MCF 10A (cell line): ENCODE data around the gene OSBP. TPM values are rescaled to one million over a fixed set of nuclear protein-coding genes. Genes with fewer than 3 reads are reported as not detected.
A peak's percentile ranks its signal among the peaks of the same experiment; 100 is the strongest.

Experiments used
- BruUV-seq: library from RNA; stranded (reverse); fragments of 400-500 nt; replicated peaks from 2 replicates; lab custom pipeline; 2021; lab: Mats Ljungman, UMichigan
- CTCF ChIA-PET: fragments of 300-600 bp; sonication (Branson Sonifier 250); formaldehyde crosslinking; extraction: SDS; loops from one replicate; lab custom pipeline; 2021; ENCODE audit warnings: antibody characterized with exemption, inconsistent platforms; lab: Yijun Ruan, JAX
- POLR2A ChIA-PET: fragments of 300-600, 350-650 bp; sonication (Branson Sonifier 250); formaldehyde crosslinking; extraction: SDS; loops from one replicate; lab custom pipeline; 2020; ENCODE audit warnings: antibody characterized with exemption, inconsistent platforms; lab: Yijun Ruan, JAX
- DNase-seq: peaks from one replicate; pipeline ENCODE4 v3.0.0-alpha.2; 2018; ENCODE audit not compliant: unreplicated experiment
- H3K27ac Mint-ChIP-seq: one replicate; pipeline ENCODE4 v1.8.0; 2022; ENCODE audit warnings: mild to moderate bottlenecking, low read depth, mixed read lengths; ENCODE audit not compliant: unreplicated experiment
- H3K27me3 Mint-ChIP-seq: one replicate; pipeline ENCODE4 v1.8.0; 2022; ENCODE audit warnings: mixed read lengths; ENCODE audit not compliant: insufficient read depth, unreplicated experiment
- H3K36me3 Mint-ChIP-seq: one replicate; pipeline ENCODE4 v1.8.0; 2022; ENCODE audit warnings: mild to moderate bottlenecking, moderate library complexity, mixed read lengths; ENCODE audit not compliant: insufficient read depth, unreplicated experiment
- H3K4me1 Mint-ChIP-seq: one replicate; pipeline ENCODE4 v1.8.0; 2022; ENCODE audit warnings: mixed read lengths; ENCODE audit not compliant: insufficient read depth, unreplicated experiment
- H3K4me3 Mint-ChIP-seq: one replicate; pipeline ENCODE4 v1.8.0; 2022; ENCODE audit warnings: mild to moderate bottlenecking, moderate library complexity, mixed read lengths; ENCODE audit not compliant: unreplicated experiment
- H3K9me3 Mint-ChIP-seq: one replicate; pipeline ENCODE4 v1.8.0; 2022; ENCODE audit warnings: mixed read lengths; ENCODE audit not compliant: unreplicated experiment
- intact Hi-C: fragments of 100-400 bp; cut with micrococcal nuclease; formaldehyde crosslinking; loops from 2 replicates; pipeline ENCODE4 v1.14.1; 2022
- total RNA-seq: library from RNA; stranded (reverse); gene quantifications from 2 replicates; pipeline ENCODE4 v1.2.3, GENCODE V29; 2022
- TF ChIP-seq, protein P1 (sequence below): fragments of 200-600 bp; IDR thresholded peaks from one replicate; pipeline ENCODE4 v1.8.0; 2022; ENCODE audit warnings: antibody characterized with exemption, mild to moderate bottlenecking; ENCODE audit not compliant: unreplicated experiment

OSBP gene
- total RNA-seq, 1 experiment from 2014 or later: 76.1 TPM

- peaks cover 17% of the 10 kb centered on the region for H3K36me3 Mint-ChIP-seq
- peak overlapping the region; percentile 99 for H3K27ac Mint-ChIP-seq
- intact Hi-C loops: loop anchor here (1.0 to 2.0 kb wide), 2 partner anchors 9 to 57 kb away; no protein-coding TSS in a partner anchor
- TF ChIP-seq, protein P1, sequence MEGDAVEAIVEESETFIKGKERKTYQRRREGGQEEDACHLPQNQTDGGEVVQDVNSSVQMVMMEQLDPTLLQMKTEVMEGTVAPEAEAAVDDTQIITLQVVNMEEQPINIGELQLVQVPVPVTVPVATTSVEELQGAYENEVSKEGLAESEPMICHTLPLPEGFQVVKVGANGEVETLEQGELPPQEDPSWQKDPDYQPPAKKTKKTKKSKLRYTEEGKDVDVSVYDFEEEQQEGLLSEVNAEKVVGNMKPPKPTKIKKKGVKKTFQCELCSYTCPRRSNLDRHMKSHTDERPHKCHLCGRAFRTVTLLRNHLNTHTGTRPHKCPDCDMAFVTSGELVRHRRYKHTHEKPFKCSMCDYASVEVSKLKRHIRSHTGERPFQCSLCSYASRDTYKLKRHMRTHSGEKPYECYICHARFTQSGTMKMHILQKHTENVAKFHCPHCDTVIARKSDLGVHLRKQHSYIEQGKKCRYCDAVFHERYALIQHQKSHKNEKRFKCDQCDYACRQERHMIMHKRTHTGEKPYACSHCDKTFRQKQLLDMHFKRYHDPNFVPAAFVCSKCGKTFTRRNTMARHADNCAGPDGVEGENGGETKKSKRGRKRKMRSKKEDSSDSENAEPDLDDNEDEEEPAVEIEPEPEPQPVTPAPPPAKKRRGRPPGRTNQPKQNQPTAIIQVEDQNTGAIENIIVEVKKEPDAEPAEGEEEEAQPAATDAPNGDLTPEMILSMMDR: no peak
- ChIA-PET CTCF (interaction anchor here (1.4 to 3.4 kb wide), 2 partner anchors 10 to 33 kb away, joined by 3 to 27 read pairs; no protein-coding TSS in a partner anchor), POLR2A (interaction anchor here (0.6 to 7.4 kb wide), 12 partner anchors 9 to 386 kb away, joined by 3 to 85 read pairs (median 10); partner anchors contain the start of genes OSBP, PATL1 and STX3)
- no peaks in the 10 kb centered on the region for H3K9me3 Mint-ChIP-seq
- BruUV-seq: TSS peak; percentile 93
- H3K4me3 Mint-ChIP-seq: peak overlapping the region; percentile 78
- DNase-seq: peak; percentile 81
- H3K27me3 Mint-ChIP-seq: no peaks in the 10 kb centered on the region
- H3K4me1 Mint-ChIP-seq: peaks cover 15% of the 10 kb centered on the region
These were observed 55.3 kb downstream of the OSBP start for GRCh38 chr11:59560290-59560701.

DNA sequence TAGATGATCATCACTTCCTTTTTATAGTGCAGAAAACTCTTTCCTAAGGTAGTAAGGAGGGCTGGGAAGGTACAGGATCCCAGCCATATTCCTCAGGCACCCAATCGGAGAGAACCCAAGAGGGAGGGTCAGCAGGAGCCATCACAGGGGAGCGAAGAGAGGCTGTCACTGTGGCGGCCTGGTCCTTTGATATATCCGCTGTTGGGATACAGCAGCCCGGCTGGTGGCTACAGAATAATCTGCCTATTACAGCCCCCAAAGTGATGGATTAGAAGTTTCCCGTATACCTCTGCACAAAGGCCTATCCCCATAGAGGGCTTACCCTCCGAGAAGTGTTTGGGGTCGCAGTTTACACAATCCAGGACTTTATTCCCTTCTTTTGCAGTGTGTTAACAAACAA is 55.7 kb downstream of the OSBP start:
- BruUV-seq: no TSS peak
- CTCF ChIA-PET: interaction anchor here (1.3 to 3.4 kb wide), 3 partner anchors 10 to 33 kb away, joined by 3 to 27 read pairs (median 3); no protein-coding TSS in a partner anchor

GRCh38 chr11:59558270-59558643 is 57.3 kb downstream of the OSBP start:
- no peaks in the 10 kb centered on the region for H3K9me3 Mint-ChIP-seq
- POLR2A ChIA-PET: interaction anchor here (0.8 to 6.1 kb wide), 6 partner anchors 7 to 59 kb away, joined by 3 to 73 read pairs (median 6); partner anchors contain the start of gene OSBP
- peaks cover 17% of the 10 kb centered on the region for H3K36me3 Mint-ChIP-seq
- H3K4me3 Mint-ChIP-seq: no peak overlapping the region
- BruUV-seq: no TSS peak
- intact Hi-C loops: no loop called here
- CTCF ChIA-PET: interaction anchor here (0.6 to 1.1 kb wide), 3 partner anchors 9 to 1878 kb away, joined by 3 to 4 read pairs (median 4); no protein-coding TSS in a partner anchor
- no peaks in the 10 kb centered on the region for H3K27me3 Mint-ChIP-seq
- H3K27ac Mint-ChIP-seq: no peak overlapping the region
- TF ChIP-seq, protein P1: no peak
- H3K4me1 Mint-ChIP-seq: peaks cover 15% of the 10 kb centered on the region
- DNase-seq: no peak

More for the DNA sequence above, 55.7 kb downstream of the OSBP start:
- peak overlapping the region; percentile 99 for H3K27ac Mint-ChIP-seq
- TF ChIP-seq, protein P1: no peak
- no peak for DNase-seq
- peaks cover 17% of the 10 kb centered on the region for H3K36me3 Mint-ChIP-seq
- peaks cover 15% of the 10 kb centered on the region for H3K4me1 Mint-ChIP-seq
- intact Hi-C loops: loop anchor here (1.0 to 2.0 kb wide), 2 partner anchors 9 to 57 kb away; no protein-coding TSS in a partner anchor
- POLR2A ChIA-PET: interaction anchor here (0.8 to 7.4 kb wide), 7 partner anchors 9 to 196 kb away, joined by 4 to 85 read pairs (median 19); partner anchors contain the start of genes OSBP, PATL1 and STX3
- peak overlapping the region; percentile 78 for H3K4me3 Mint-ChIP-seq
- H3K9me3 Mint-ChIP-seq: no peaks in the 10 kb centered on the region
- no peaks in the 10 kb centered on the region for H3K27me3 Mint-ChIP-seq

GRCh38 chr11:59556917-59557348 is 58.6 kb downstream of the OSBP start:
- CTCF ChIA-PET: interaction anchor here (1.0 kb wide), 1 partner anchor 9 kb away, joined by 3 read pairs; no protein-coding TSS in a partner anchor
- peak overlapping the region; percentile 36 for H3K27ac Mint-ChIP-seq
- TF ChIP-seq, protein P1: no peak

More at GRCh38 chr11:59556917-59557348, 58.6 kb downstream of the OSBP start:
- Mint-ChIP-seq H3K4me1 (peaks cover 15% of the 10 kb centered on the region), H3K4me3 (peak overlapping the region; percentile 67), H3K27me3 (no peaks in the 10 kb centered on the region), H3K9me3 (no peaks in the 10 kb centered on the region), H3K36me3 (peaks cover 17% of the 10 kb centered on the region)
- BruUV-seq: no TSS peak
- POLR2A ChIA-PET: interaction anchor here (0.7 to 2.6 kb wide), 7 partner anchors 9 to 915 kb away, joined by 3 to 15 read pairs (median 4); partner anchors contain the start of genes OSBP, PATL1 and STX3
- intact Hi-C loops: no loop called here
- peak; percentile 51 for DNase-seq
